GM19025 (cell line): ENCODE measurements around the gene DHX29.
"Not testable (repeated sequence)": the region's sequence is repeated elsewhere in the genome, so short reads cannot be mapped to it uniquely, and the experiment has no call there.

Experiments used
- ATAC-seq: cut with Tn5 transposase; IDR thresholded peaks from one replicate; pipeline ENCODE4 v1.9.1; 2021; ENCODE audit warnings: mild to moderate bottlenecking, low read depth, moderate library complexity; ENCODE audit not compliant: unreplicated experiment

The DHX29 gene

DNA sequence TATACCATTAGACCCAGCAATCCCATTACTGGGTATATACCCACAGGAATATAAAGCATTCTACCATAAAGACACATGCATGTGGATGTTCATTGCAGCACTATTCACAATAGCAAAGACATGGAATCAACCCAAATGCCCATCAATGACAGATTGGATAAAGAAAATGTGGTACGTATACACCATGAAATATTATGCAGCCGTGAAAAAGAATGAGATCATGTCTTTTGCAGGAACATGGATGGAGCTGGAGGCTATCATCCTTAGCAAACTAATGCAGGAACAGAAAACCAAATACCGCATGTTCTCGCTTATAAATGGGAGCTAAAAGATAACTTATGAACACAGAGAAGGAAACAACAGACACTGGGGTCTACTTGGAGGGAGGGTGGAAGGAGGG is 10.7 kb upstream of the DHX29 start:
- not testable (repeated sequence) for ATAC-seq

DNA sequence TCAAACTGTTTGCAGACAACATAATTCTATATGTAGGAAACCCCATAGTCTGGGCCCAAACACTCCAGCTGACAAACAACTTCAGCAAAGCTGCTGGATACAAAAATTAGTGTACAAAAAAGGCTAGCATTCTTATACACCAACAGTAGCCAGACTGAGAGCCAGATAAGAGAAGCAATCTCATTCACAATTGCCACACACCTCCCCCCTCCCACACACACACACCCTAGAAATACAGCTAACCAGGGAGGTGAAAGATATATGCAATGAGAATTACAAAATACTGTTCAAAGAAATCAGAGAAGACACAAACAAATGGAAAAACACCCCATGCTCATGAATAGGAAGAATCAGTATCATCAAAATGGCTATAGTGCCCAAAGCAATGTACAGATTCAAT is 9.3 kb upstream of the DHX29 start:
- ATAC-seq: no peak

DNA sequence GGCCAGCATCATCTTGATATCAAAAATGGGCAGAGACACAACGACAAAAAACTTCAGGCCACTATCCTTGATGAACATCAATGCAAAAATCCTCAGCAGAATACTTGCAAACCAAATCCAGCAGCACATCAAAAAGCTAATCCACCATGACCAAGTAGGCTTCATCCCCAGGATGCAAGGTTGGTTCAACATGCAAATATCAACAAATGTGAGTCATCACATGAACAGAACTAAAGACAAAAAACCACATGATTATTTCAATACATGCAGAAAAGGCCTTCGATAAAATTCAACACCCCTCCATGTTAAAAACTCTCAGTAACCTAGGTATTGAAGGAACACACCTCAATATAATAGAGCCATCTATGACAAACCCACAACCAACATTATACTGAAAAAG is 8.8 kb upstream of the DHX29 start:
- no peak for ATAC-seq

DNA sequence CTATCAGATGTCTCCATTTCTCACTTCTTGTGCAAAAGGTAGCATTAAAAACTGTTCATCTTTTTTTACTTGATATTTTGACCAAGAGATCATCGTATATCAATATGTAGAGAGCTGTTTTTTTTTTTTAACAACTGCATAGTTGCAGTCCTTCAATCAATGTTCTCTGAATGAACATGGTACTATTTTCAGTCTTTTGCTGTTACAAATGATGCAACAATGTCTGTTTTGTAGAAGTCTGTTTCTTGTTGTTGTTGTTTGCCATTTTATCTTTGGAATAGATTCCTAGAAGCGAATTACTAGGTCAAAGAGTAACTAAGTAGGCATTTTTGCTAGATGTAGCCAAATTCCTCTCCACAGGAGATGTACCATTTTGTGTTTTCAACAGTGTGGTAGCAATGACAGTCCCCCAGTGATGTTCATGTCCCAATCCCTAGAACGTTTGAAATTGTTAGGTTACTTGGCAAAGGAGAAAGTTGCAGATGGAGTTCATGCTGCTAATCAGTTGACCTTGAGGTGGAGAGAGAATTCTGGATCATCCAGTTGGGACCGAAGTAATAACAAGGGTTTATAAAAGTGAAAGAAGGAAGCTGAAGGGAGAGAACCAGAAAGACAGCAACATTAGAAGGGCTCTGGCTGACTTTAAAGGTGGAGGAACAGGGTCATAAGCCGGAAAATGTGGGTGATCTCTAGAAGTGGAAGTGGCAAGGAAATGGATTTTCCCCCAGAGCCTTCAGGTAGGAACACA is 6.5 kb upstream of the DHX29 start:
- no peak for ATAC-seq

DNA sequence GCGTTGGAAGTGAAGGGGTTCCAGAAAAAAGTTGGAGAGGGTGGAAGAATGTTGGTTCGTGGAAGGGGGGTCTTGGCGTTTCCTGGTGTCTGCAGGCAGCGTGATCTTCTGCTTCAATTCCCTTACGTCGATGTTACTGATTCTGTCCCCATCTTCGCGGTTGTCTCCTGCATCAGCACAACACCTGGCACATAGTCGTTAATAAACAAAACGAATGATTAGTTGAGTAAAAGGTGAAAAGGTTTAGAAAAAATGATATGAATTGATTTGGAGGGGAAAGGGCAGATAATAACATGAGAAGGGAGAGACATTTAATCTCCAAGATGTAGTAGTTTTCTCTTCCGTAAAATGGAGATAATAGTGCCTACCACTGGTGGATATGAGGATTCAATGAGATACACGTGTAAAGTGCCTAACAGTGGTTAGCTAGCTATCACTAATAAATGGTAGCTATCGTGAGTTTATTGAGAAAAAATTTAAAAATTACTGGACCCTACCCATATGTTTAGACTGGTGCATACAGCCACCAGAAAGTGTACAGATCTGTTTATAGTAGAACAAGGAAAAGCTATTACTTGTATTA is 851 bp upstream of the DHX29 start:
- no peak for ATAC-seq

- no peak for ATAC-seq
Measured at GRCh38 chr5:55306641-55307382, 682 bp downstream of the DHX29 start.

- ATAC-seq: no peak
Measured at GRCh38 chr5:55305345-55305744, 2.1 kb downstream of the DHX29 start.

DNA sequence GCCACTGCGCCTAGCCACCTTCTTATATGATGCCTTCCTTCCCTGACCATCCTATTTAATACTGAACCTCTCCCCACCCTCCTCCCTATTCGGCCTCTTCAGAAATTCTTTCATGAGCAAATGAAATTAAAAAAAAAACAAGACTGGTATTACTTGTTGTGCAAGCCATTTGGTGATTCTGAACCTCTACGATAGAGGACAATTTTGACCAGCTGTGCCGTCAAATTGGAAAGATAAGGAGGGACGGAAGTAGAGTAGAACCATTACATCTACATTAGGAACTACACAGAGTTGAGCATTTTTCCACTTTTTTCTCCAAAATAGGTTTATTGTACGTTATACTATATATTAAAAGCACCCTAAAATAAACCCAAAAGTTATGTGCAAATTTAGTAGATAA is 2.9 kb downstream of the DHX29 start:
- ATAC-seq: no peak

DNA sequence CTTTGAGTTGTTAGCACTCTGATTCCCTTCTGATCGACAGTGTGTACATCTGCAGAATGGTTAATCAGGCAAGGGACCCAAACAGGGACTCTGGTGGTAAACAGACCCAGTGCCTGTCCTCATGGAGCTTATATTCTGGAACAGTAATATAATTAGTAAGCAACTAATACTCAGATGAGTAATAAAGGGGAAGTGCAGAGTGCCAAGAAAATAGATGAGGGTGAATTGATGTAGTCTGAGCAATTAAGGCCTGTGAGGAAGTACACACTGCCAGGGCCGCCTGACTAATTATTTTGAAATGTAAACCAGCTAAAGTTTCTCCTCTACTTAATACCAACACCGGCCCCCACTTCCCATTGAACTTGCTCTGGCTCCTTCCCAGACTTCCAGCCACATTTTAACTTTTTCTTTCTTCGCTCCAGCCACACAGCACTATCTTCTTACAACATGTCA is 4.2 kb downstream of the DHX29 start:
- no peak for ATAC-seq

DNA sequence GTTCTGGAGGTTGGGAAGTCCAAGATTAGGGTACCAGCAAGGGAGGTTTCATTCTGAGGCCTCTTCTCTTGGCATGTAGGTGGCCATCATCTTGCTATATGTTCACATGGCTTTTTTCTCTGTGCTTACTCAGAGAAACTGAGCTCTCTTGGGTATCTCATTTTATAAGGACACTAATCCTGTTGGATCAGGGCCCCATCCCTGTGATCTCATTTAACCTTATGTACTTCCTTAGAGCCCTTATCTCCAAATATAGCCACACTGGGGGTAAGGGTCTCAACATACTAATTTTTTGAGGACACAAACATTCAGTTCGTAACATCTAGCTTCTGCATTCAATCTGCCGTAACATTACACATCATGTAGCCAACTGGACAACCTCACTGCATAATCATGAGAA is 6.6 kb downstream of the DHX29 start:
- ATAC-seq: no peak

GRCh38 chr5:55294935-55295334 is 12.6 kb downstream of the DHX29 start:
- no peak for ATAC-seq

DNA sequence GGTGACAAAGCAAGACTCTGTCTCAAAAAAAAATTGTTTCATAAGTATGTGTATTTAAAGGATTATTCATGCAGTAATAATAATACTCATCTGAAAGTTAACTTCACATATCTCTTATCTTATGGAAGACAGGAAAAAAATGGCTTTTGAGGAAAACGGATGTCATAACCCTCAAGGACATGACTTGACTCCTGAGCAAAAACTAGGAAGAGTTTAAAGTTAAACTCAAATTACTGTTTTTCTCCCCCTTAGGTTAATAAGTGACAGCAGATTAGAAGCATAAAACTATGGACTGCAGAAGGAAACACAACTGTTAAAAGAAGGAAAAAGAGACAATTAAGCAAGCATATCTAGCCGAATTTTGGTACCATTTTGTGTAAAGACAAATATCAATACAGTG is 16.5 kb downstream of the DHX29 start:
- ATAC-seq: no peak

GRCh38 chr5:55289808-55290207 is 17.7 kb downstream of the DHX29 start:
- no peak for ATAC-seq

- no peak for ATAC-seq
Measured at GRCh38 chr5:55286411-55286933, 21.0 kb downstream of the DHX29 start.

GRCh38 chr5:55278778-55279177 is 28.7 kb downstream of the DHX29 start:
- no peak for ATAC-seq

DNA sequence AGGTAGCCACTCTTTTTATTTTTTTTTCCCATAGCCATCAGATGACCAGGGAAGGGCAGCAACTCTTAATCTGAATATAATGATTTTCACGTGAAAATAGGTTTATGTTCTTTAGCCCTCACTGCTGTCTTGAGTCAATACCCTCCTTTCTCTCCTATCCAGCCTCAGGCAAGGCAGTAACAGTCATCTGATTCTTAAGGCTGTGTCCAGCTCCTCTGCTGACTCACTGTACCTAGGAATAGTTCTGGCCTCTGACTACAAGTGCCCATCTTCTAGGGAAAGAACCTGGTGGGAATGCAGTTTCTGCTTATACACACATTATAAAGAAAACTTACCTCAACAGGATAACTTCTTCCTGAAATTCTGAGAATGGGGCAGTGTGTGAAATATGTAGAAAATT is 30.7 kb downstream of the DHX29 start:
- ATAC-seq: no peak

GRCh38 chr5:55258339-55258738 is 49.2 kb downstream of the DHX29 start:
- no peak for ATAC-seq

- ATAC-seq: no peak
Measured at GRCh38 chr5:55254802-55255201, 52.7 kb downstream of the DHX29 start.

DNA sequence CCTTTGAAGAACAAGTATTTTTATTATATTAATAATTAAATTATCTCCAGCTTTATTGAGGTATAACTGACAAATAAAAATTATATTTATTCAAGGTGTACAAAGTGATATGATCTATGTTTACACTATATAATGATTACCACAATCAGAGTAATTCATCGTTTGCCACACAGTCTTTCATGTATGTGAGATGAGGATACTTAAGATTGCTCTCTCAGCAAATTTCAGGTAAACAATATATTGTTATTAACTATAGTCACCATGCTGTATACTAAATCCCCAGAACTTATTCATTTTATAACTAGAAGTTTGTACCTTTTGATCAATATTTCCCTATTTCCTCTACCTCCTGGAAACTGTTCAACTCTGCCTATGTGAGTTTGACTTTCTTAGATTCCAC is 57.4 kb downstream of the DHX29 start:
- no peak for ATAC-seq

DNA sequence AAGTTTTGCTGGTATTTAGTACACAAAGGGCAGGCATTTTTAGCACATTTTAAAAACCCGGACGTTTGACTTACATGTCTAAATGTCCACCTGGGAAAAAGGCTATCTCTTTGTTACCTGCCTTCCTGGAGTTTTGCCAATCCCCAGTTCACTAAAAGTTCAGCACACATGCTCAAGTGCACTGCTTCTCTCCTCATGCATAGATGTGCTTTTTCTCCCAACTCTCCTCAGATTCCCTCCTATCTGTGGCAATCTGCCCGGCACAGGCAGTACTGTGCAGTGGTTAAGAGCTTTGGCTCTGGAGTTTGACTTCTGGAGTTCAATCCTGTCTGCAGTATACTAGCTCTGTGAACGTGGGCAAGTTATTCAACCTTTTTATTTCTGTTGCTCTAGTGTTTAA is 65.7 kb downstream of the DHX29 start:
- ATAC-seq: no peak

GRCh38 chr5:55236800-55237199 is 70.7 kb downstream of the DHX29 start:
- no peak for ATAC-seq
